Amygdala (tissue), 56 donors: ENCODE measurements around the gene KIAA1217.
"Not testable (repeated sequence)": the region's sequence is repeated elsewhere in the genome, so short reads cannot be mapped to it uniquely, and the experiment has no call there.

Experiments used
- DNase-seq, 56 donors: peaks; one replicate each; lab custom pipeline; 2025; lab: John Stamatoyannopoulos, UW

Gene KIAA1217

DNA sequence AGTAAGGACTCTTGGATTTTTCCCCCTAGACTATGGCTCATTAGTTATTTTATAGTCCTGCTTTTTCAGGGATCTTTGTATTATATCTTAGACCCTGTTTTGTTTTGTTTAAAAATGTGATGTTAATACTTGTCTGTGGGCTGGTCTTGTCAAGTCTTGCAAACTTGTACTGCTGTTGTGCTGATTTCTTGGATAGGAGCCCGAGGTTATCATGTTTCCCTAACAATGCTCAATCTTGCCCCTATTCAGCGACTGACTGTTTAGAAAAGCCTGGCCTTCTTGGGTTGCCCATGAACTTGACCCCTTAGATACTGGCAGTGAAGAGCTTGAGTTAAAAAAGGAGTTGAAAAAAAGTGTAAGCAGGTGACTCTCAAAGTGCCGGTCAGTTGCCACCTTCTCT lies 115.7 kb downstream of the KIAA1217 start:
- DNase-seq = no peak

GRCh38 chr10:24331457-24331856 lies 122.5 kb downstream of the KIAA1217 start:
- no peak for DNase-seq

DNA sequence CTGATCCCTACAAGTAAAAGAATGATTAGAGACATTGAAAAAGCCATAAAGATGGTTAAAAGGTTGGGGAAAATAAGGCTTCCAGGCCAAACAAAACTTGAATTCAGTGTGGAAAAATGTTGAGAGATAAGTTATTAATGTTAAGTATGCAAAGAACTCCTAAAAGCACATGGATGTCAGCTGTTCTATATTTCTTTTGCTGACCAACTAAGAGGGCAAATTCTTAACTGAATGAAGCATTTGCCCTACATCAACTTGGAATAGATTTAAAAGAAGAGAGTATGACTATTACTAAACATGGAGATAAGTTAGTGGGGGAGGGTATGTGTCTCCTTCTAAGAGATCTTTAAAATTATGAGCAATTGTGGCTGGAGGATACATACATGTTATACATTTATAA lies 124.8 kb downstream of the KIAA1217 start:
- no peak for DNase-seq

- no peak for DNase-seq
Measured at GRCh38 chr10:24334279-24334939, 125.5 kb downstream of the KIAA1217 start.

- DNase-seq = not testable (repeated sequence)
Measured at GRCh38 chr10:24337723-24338122, 128.8 kb downstream of the KIAA1217 start.

- no peak for DNase-seq
Measured at GRCh38 chr10:24339387-24339786, 130.4 kb downstream of the KIAA1217 start.

- DNase-seq = no peak
Measured at GRCh38 chr10:24340446-24340845, 131.5 kb downstream of the KIAA1217 start.

GRCh38 chr10:24340883-24341282 lies 131.9 kb downstream of the KIAA1217 start:
- DNase-seq = no peak

DNA sequence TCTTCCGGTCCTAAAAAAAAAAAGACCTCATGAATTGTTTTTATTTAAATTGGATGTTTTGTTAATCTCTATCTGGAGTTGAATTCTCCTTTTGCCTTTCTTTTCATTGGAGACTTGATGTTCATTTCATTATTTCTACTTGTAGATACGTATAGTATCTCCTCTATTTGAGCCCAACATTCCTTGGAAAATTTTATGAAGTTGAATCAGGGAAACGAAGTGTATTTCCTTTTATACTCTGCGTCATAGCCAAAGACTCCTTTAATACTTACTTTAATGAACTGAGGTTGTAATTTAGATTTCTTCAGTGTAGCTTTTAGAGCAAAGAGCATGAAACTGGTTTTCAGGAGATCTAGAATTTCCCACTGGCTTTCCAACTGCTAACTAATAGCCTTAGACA lies 132.4 kb downstream of the KIAA1217 start:
- DNase-seq = no peak

- no peak for DNase-seq
Measured at GRCh38 chr10:24341897-24342296, 133.0 kb downstream of the KIAA1217 start.

DNA sequence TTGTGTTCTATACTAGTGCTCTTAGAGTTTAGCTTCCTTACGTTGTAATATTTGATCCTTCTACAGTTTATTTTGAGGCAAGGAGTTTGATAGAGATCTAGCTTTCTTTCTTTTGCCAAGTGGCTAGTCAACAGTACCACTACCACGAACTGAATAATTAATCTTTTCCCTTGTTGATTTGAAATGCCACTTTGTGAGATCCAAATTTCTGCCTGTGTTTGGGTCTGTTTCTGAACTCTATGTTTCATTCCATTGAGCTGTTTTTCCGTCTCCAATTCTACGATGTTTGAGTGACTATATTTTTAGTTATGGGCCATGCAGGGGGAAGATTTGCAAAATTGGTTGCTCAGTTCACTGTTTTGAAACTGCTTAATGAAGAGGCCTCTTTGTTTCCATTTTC lies 134.7 kb downstream of the KIAA1217 start:
- DNase-seq = no peak

- no peak for DNase-seq
Measured at GRCh38 chr10:24344279-24344678, 135.3 kb downstream of the KIAA1217 start.

DNA sequence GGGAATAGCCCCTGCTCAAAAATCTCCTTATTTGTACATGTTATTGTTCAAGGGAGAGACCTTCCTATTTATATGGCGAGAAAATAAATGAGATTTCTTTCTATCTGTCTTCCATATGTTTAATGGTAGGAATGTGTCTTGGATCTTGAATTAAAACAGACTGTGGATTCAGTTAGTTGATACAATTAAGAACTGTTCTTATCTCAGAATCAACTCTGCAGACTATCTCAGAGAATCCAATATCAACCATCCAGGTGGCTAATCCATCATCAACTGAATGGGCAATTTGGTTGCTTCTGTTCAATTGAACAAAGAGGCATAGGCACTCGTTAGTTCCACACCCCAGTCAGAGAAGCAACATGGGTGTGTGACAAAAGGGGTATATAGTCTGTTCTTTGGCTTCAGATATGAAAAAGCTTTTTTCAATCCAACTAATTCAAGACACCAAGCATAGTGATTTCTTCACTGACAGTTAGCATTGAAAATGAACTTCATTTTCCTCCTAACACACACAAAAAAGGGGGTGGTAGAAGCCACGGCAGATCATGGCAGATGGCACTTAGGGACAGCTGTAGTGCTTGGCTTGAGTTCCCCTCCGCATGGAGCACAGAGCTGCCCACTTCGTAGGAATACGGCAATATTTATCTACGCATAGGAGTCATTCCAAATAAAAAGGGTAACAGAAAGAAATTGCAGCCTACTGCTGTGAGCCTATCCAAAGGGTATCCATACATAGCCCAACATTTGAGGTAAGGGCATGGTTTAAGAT lies 135.9 kb downstream of the KIAA1217 start:
- DNase-seq = no peak

DNA sequence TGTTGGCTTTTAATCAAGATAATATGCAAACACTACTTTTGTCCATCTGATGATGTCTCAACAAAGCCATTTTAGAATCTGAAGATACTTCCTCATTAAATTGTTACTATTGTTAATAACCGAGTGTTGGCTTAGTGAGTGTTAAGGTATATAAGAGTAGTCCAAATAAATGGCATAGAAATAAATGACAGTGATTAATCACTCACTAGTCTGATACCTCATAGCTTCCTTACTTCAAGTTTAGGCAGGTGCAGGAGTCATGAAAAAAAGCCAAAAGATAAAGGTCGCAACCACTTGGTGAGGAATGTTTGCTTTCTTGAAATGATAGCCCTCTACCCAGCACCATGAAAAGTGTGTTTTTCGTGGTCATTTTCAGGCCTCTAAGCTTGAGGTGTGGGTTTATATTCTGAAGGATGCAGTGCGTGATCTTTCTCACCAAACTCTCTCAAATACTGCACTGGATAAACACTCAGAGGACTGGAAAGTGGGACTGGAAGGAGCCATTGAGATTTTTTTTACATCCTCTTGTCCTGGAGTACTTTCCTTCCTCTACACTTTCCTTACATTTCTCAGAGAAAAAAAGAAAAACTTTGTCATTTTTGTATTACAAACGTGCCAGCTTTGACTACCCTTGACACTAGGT lies 138.1 kb downstream of the KIAA1217 start:
- no peak for DNase-seq

DNA sequence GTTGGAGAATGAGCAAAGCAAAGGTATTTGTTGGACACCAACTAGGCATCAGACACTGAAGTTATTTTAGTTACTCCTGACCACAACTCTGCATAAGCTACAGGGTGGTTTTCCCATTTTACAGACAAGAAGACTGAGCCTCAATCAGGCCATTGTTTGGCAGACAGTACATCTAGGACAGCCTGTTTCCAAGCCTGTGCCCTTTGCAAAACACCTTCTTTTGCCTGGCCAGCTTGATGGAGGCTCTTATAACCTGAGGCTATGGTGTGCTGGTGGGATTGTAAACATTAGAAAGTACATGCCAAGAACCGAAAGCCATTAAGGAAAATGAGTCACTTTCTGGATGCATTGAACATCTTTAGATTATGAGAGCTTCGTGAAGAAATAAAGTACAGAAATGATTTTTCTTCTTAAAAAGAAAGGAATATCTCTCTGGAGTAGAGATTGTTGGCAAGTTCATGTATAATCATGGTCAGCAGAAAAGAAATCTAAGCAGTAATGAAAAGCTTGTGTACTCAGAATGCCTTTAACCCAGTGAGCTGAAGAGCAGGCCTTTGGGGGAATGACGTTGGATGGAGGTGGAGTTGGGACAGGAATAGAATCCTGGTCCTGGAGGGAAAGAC lies 140.6 kb downstream of the KIAA1217 start:
- no peak for DNase-seq

- no peak for DNase-seq
Measured at GRCh38 chr10:24350070-24350921, 141.4 kb downstream of the KIAA1217 start.

DNA sequence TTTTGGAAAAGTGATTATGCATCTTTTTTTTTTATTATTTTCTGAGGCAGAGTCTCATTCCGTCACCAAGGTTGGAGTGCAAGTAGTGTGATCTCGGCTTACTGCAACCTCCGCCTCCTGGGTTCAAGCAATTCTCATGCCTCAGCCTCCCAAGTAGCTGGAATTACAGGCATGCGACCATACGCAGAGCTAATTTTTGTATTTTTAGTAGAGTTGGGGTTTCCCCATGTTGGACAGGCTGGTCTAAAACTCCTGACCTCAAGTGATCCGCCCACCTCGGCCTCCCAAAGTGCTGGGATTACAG lies 141.9 kb downstream of the KIAA1217 start:
- not testable (repeated sequence) for DNase-seq

DNA sequence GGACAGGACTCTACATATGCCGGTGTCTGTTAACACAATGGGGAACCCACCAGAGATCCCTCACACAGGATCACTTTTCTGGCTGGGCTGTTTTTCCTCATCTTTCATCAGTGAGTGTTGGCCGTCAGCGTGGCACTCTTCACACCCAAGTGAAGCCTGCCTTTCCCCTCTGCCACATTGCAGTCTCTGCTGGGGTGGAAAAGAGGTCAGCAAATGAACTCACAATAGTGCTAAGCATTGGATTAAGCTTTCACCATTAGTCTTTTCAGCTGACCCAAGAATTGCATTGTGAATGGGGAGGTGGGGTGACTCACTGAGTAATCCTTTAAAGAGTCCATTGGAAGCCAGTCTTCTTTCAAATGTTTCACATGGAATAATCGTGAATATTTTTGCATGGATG lies 143.0 kb downstream of the KIAA1217 start:
- no peak for DNase-seq

DNA sequence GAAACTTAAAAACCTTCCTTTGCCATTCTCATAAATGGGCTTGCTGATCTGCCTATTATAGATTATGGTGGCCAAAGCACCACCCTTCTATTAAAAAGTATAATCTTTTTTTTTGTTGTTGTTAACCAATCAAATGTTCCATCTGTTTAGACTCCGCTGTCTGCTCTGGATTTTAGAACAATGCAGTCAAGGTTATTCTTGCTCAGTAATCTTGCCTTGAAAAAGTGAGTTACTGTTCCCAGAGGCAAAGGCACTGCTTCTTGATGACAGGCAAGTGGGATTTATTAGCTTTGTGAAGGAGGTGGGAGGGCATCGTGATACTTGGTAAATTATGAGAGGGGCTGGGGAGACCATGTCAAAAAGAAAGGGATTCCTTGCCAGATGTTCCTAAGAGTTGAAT lies 143.5 kb downstream of the KIAA1217 start:
- DNase-seq = no peak

GRCh38 chr10:24353319-24353718 lies 144.4 kb downstream of the KIAA1217 start:
- DNase-seq = no peak
